Karpas-422 (cell line): ENCODE data around the gene HTR3A. TPM values are rescaled to one million over a fixed set of nuclear protein-coding genes. Genes with fewer than 3 reads are reported as not detected.

Source experiments
- DNase-seq: peaks from one replicate; pipeline ENCODE4 v3.0.0-alpha.2; 2015
- H2AFZ ChIP-seq: fragments of 200-600 bp; sonication (generic); 2 replicates; pipeline ENCODE4 v1.6.1; 2014; ENCODE audit warnings: antibody characterized with exemption, low read length, mixed read lengths
- H3K27ac ChIP-seq: fragments of 200-600 bp; sonication (generic); 2 replicates; pipeline ENCODE4 v1.5.1; 2014; ENCODE audit warnings: mild to moderate bottlenecking, low read length, moderate library complexity
- H3K27me3 ChIP-seq: fragments of 200-600 bp; sonication (generic); 2 replicates; pipeline ENCODE4 v1.6.1; 2014; ENCODE audit warnings: low read length, mixed read lengths
- H3K36me3 ChIP-seq: fragments of 200-600 bp; sonication (generic); 2 replicates; pipeline ENCODE4 v1.6.1; 2014; ENCODE audit warnings: low read length, mixed read lengths; ENCODE audit not compliant: insufficient read depth
- H3K4me1 ChIP-seq: fragments of 200-600 bp; sonication (generic); 2 replicates; pipeline ENCODE4 v1.6.1; 2014; ENCODE audit warnings: mild to moderate bottlenecking, low read length, mixed read lengths
- H3K4me2 ChIP-seq: fragments of 200-600 bp; sonication (generic); 2 replicates; pipeline ENCODE4 v1.6.1; 2014; ENCODE audit warnings: low read length, low read depth, mild to moderate bottlenecking; ENCODE audit not compliant: poor library complexity, severe bottlenecking
- H3K4me3 ChIP-seq: fragments of 200-600 bp; sonication (generic); 2 replicates; pipeline ENCODE4 v1.5.1; 2014; ENCODE audit warnings: mild to moderate bottlenecking, antibody characterized with exemption, low read length, mixed read lengths
- H3K79me2 ChIP-seq: fragments of 200-600 bp; sonication (generic); 2 replicates; pipeline ENCODE4 v1.6.1; 2014; ENCODE audit warnings: mild to moderate bottlenecking, low read length, mixed read lengths
- H3K9ac ChIP-seq: fragments of 200-600 bp; sonication (generic); 2 replicates; pipeline ENCODE4 v1.6.0; 2014; ENCODE audit warnings: low read length
- H3K9me2 ChIP-seq: fragments of 200-600 bp; sonication (generic), shearing (Covaris generic); replicated peaks from 2 replicates; pipeline ENCODE4 v1.6.0; 2014; ENCODE audit warnings: mild to moderate bottlenecking, low read length, moderate library complexity; ENCODE audit not compliant: insufficient read depth
- H3K9me3 ChIP-seq: fragments of 300-700, 200-600 bp; sonication (generic); 2 replicates; pipeline ENCODE4 v1.6.1; 2014; ENCODE audit warnings: low read length, mixed read lengths
- H4K20me1 ChIP-seq: fragments of 200-600 bp; sonication (generic); 2 replicates; pipeline ENCODE4 v1.6.1; 2014; ENCODE audit warnings: mild to moderate bottlenecking, antibody characterized with exemption, low read length, low read depth; ENCODE audit not compliant: insufficient read depth
- total RNA-seq: library from RNA; depleted of rRNA; stranded (reverse); fragments of >200 nt; shearing (Covaris generic); gene quantifications from 2 replicates; pipeline ENCODE4 v1.2.3, GENCODE V29; 2014; ENCODE audit warnings: low replicate concordance

HTR3A gene
- total RNA-seq, 1 experiment from 2014 or later = 242 TPM

GRCh38 chr11:114031246-114031966 lies 56.5 kb downstream of the HTR3A start:
- no peaks in the 10 kb centered on the region for H3K36me3 ChIP-seq
- no peak overlapping the region for H3K27ac ChIP-seq
- H4K20me1 ChIP-seq = no peaks in the 10 kb centered on the region
- no peak overlapping the region for H3K4me2 ChIP-seq
- H3K9me3 ChIP-seq = no peaks in the 10 kb centered on the region
- H3K4me1 ChIP-seq = no peaks in the 10 kb centered on the region
- no peak overlapping the region for H3K4me3 ChIP-seq
- no peaks in the 10 kb centered on the region for H3K27me3 ChIP-seq
- no peaks in the 10 kb centered on the region for H3K79me2 ChIP-seq
- H2AFZ ChIP-seq = no peak overlapping the region
- no peak for DNase-seq
- H3K9me2 ChIP-seq = no peaks in the 10 kb centered on the region
- H3K9ac ChIP-seq = no peak overlapping the region

DNA sequence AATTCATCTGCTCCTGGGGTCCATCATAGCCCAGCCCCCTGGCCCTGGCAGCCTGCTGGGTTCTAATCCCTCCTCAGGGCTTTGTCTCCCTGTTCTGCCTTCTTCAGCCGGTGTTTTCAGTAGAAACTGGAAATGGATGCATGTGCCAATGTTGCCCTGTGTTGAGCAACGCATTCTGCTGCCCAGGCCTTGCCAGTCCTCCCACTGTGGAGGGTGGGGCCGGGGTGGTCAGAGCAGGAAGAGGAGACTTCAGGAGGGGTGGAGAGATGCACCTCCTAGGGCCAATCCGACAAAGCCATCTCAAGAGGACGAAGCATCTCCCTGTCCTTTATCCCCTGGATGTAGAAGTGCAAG lies 57.0 kb downstream of the HTR3A start:
- Histone ChIP-seq H3K4me1 (no peaks in the 10 kb centered on the region), H3K36me3 (no peaks in the 10 kb centered on the region), H3K4me3 (no peak overlapping the region), H3K9me2 (no peaks in the 10 kb centered on the region), H3K4me2 (no peak overlapping the region), H3K27me3 (no peaks in the 10 kb centered on the region), H4K20me1 (no peaks in the 10 kb centered on the region), H3K9me3 (no peaks in the 10 kb centered on the region), H2AFZ (no peak overlapping the region), H3K9ac (no peak overlapping the region), H3K27ac (no peak overlapping the region), H3K79me2 (no peaks in the 10 kb centered on the region)
- DNase-seq = no peak

GRCh38 chr11:114033066-114033465 lies 58.2 kb downstream of the HTR3A start:
- H3K9me3 ChIP-seq = no peaks in the 10 kb centered on the region
- DNase-seq = no peak
- H3K27ac ChIP-seq = no peak overlapping the region
- H3K4me2 ChIP-seq = no peak overlapping the region
- H2AFZ ChIP-seq = no peak overlapping the region
- H3K4me1 ChIP-seq = no peaks in the 10 kb centered on the region
- no peaks in the 10 kb centered on the region for H4K20me1 ChIP-seq
- H3K9me2 ChIP-seq = no peaks in the 10 kb centered on the region
- H3K36me3 ChIP-seq = no peaks in the 10 kb centered on the region
- no peak overlapping the region for H3K9ac ChIP-seq
- H3K79me2 ChIP-seq = no peaks in the 10 kb centered on the region
- no peak overlapping the region for H3K4me3 ChIP-seq
- no peaks in the 10 kb centered on the region for H3K27me3 ChIP-seq

DNA sequence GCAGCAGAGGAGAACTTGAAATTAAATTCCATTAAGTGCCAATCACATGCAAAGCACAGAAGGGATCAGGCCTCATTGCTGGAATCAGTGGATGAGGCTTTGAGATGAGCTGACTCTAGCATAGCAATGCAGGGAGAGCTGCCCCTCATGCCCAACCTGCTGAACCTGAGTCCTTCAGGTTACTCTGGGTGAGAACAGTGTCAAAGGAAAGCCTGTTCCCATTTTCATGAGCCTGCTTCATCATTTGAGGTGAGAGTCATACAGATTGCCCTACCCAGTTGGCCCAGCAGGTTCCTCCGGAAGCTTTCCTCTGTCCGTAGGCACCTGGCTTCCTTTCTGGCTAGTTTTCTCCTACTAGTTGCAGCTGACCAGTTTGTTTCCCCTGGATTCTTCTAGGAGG lies 58.7 kb downstream of the HTR3A start:
- Histone ChIP-seq H3K9me2 (no peaks in the 10 kb centered on the region), H4K20me1 (no peaks in the 10 kb centered on the region), H3K4me3 (no peak overlapping the region), H2AFZ (no peak overlapping the region), H3K9me3 (no peaks in the 10 kb centered on the region), H3K27ac (no peak overlapping the region), H3K4me1 (no peaks in the 10 kb centered on the region), H3K4me2 (no peak overlapping the region), H3K27me3 (no peaks in the 10 kb centered on the region), H3K79me2 (no peaks in the 10 kb centered on the region), H3K9ac (no peak overlapping the region), H3K36me3 (no peaks in the 10 kb centered on the region)
- no peak for DNase-seq

DNA sequence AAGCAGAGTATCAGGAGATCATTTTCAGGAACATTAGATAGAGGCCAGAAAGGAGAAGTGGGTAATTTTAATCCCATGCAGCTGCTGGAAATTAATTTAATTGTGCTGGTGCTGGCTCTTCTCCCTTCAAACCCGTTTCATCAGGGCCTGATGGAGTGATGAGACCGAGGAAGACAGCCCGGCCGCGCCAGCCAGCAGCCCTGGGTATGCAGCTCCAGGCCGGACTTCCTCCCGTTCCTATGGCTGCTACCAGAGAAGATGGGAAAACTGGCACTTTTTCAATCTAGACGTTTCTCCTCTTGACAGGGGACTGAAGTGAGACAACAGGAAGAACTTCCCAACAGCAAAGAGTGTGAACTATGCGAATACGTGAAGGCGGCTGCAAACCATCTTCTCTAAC lies 60.0 kb downstream of the HTR3A start:
- H3K9me3 ChIP-seq = no peaks in the 10 kb centered on the region
- no peaks in the 10 kb centered on the region for H3K79me2 ChIP-seq
- no peaks in the 10 kb centered on the region for H4K20me1 ChIP-seq
- no peaks in the 10 kb centered on the region for H3K36me3 ChIP-seq
- H3K4me3 ChIP-seq = no peak overlapping the region
- DNase-seq = no peak
- H3K4me2 ChIP-seq = no peak overlapping the region
- no peaks in the 10 kb centered on the region for H3K9me2 ChIP-seq
- no peak overlapping the region for H3K27ac ChIP-seq
- no peak overlapping the region for H2AFZ ChIP-seq
- H3K4me1 ChIP-seq = no peaks in the 10 kb centered on the region
- H3K27me3 ChIP-seq = no peaks in the 10 kb centered on the region
- H3K9ac ChIP-seq = no peak overlapping the region

- Histone ChIP-seq H4K20me1 (no peaks in the 10 kb centered on the region), H2AFZ (no peak overlapping the region), H3K27me3 (no peaks in the 10 kb centered on the region), H3K36me3 (no peaks in the 10 kb centered on the region), H3K9me3 (no peaks in the 10 kb centered on the region), H3K9ac (no peak overlapping the region), H3K9me2 (no peaks in the 10 kb centered on the region), H3K4me2 (no peak overlapping the region), H3K27ac (no peak overlapping the region), H3K4me3 (no peak overlapping the region), H3K4me1 (no peaks in the 10 kb centered on the region), H3K79me2 (no peaks in the 10 kb centered on the region)
- no peak for DNase-seq
These were observed 61.4 kb downstream of the HTR3A start for GRCh38 chr11:114036147-114036811.

DNA sequence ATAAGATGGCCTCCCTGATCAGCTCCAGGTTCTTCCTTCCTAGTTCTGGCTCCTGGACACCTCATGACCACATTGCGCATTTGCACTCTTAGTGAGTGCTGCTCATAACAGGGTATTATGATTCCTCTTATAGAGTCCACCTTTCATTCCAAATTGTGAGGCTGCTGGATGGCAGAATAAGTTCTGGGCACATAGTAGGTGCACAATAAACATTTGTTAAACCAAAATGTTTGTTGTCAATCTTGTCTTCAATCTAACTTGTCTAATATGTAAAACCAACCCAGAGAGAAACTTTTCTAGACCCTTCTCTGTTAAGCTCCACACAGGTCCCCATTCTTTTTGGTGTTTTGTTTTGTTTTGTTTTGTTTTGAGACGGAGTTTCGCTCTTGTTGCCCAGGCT lies 62.0 kb downstream of the HTR3A start:
- no peaks in the 10 kb centered on the region for H3K4me1 ChIP-seq
- H3K79me2 ChIP-seq = no peaks in the 10 kb centered on the region
- H3K4me3 ChIP-seq = no peak overlapping the region
- no peak overlapping the region for H3K27ac ChIP-seq
- DNase-seq = no peak
- no peaks in the 10 kb centered on the region for H3K9me3 ChIP-seq
- H2AFZ ChIP-seq = no peak overlapping the region
- no peaks in the 10 kb centered on the region for H3K36me3 ChIP-seq
- H3K9ac ChIP-seq = no peak overlapping the region
- no peaks in the 10 kb centered on the region for H4K20me1 ChIP-seq
- H3K4me2 ChIP-seq = no peak overlapping the region
- H3K9me2 ChIP-seq = no peaks in the 10 kb centered on the region
- no peaks in the 10 kb centered on the region for H3K27me3 ChIP-seq

GRCh38 chr11:114039551-114039950 lies 64.6 kb downstream of the HTR3A start:
- Histone ChIP-seq H3K36me3 (no peaks in the 10 kb centered on the region), H3K4me2 (no peak overlapping the region), H3K9ac (no peak overlapping the region), H3K9me2 (no peaks in the 10 kb centered on the region), H3K4me3 (no peak overlapping the region), H3K27me3 (no peaks in the 10 kb centered on the region), H3K4me1 (no peaks in the 10 kb centered on the region), H3K79me2 (no peaks in the 10 kb centered on the region), H2AFZ (no peak overlapping the region), H3K27ac (no peak overlapping the region), H3K9me3 (no peaks in the 10 kb centered on the region), H4K20me1 (no peaks in the 10 kb centered on the region)
- DNase-seq = no peak
